ENCODE data around the gene EMC8.
"Not testable (repeated sequence)": the region's sequence is repeated elsewhere in the genome, so short reads cannot be mapped to it uniquely, and the experiment has no call there.

Gene EMC8

GRCh38 chr16:85799497-85800320 is at the start of gene EMC8, which contains the start of gene COX4I1:
TSS of gene EMC8 (minus strand) at chr16:85799544. CDS start at chr16:85799295, 249 bp downstream.
TSS of gene COX4I1 (plus strand) at chr16:85799695. CDS start at chr16:85801206, 1,511 bp downstream.
- DNase-seq (ENCODE audit: low spot score) = peak; percentile 95

DNA sequence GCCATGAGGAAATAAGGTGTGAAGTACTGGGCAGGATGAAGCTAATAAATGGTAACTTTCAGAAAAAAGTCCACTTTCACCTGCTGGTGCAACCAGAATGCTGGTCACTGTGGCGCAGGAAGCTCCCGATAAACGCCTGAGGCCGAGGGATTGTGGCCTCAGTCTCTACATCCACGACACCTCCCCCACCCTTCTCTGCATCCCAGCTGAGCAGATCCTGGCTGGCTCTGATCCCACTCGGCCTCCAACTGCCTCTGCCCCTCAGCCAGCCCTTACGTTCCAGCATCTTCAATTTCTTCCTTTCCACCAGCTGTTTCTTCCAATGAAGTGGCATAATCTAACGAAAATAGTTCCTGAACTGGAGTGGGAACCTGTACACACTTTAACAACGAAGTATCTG is 49.6 kb upstream of the EMC8 start:
- no peak for DNase-seq (ENCODE audit: low spot score)

DNA sequence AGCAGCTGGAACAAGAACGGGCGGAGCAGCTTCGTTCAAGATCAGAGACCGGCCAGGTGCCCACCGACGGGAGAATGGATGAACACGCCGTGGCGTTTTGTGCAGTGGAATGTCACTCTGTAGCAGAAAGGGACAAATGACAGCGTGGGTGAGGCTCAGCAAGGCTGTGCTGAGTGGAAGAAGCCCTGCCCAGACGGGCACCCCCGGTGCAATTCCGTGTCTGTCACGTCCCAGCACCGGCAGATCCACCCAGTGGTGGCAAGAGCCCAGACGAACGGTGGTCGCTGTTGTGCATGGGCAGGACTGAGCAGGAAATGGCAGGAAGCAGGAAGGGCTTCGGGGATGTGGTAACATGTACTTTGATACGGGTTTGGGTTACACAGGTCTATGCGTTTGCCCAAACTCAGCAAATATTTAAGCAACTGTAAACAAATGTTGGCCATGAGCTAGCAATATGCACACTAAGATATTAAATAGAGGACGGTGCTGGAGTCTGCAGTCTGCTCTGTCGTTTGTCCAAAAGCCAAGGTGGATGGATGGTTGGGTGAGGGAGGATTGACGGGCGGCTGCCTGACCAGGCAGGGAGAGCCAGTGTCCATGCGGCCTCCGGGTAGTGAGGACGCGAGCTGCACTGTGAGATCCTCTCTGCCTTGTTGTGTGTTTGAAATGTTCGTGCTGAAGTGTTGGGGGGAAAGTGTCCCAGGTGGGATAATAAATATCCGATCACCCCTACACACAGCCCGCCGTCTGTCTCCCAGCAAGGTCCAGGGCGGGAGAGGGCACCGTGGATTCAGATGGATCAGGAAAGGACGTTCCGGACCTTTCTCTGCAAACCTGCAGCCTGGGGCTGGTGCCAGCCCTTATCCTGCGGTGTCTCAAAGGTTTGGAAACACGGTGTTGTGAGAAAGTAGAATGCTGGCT is 48.6 kb upstream of the EMC8 start:
- DNase-seq (ENCODE audit: low spot score) = peak; percentile 78

DNA sequence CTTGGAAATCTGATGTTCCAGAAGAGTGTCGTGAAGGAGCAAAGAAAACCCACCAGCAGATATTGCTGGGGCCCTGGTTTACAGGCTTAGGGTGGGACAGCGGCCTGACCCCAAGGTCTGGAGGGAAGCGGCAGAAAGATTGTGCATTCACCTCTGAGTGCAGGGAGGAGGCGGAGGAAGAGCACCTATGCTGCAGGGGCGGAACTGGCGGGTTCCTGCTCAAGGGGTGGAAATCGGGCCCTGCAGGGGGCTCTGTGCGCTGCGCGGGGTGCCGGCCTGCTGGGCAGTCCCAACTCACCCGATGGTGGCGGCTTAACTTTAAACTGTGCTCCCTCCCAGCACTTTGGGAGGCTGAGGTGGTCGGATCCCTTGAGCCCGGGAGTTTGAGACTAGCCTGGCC is 47.7 kb upstream of the EMC8 start:
- no peak for DNase-seq (ENCODE audit: low spot score)

DNA sequence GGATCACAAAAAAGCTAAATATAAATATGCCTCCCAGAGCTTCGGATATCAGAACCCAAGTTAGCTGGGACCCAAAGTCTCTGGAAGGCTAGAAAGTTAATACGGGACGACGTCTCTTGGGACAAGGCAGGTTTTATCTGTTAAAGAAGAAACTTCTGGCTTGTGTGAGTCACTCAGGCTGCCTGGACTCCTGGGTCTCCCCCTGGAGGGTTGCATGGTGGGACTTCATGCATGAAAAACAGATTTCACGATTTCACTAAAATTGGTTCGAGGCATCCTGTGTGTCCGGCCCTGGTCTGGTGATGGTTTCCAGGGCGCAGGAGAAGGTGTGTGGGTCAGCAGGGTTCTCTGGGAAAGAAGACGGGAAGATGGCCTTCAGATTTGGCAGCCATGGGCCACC is 47.1 kb upstream of the EMC8 start:
- DNase-seq (ENCODE audit: low spot score) = no peak

- no peak for DNase-seq (ENCODE audit: low spot score)
Observed at GRCh38 chr16:85845266-85845665, 45.9 kb upstream of the EMC8 start.

- DNase-seq (ENCODE audit: low spot score) = no peak
Observed at GRCh38 chr16:85844786-85845185, 45.4 kb upstream of the EMC8 start.

DNA sequence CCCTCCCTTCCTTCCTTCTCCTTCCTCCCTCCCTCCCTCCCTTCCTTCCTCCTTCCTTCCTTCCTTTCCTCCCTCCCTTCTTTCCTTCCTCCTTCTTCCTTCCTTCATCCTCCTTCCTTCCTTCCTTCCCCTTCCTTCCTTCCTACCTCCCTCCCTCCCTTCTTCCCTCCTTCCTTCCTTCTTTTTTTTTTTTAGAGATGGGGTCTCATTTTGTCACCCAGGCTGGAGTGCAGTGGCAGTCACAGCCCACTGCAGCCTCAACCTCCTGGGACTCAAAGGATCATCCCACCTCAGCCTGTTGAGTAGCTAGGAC is 44.8 kb upstream of the EMC8 start:
- no peak for DNase-seq (ENCODE audit: low spot score)

DNA sequence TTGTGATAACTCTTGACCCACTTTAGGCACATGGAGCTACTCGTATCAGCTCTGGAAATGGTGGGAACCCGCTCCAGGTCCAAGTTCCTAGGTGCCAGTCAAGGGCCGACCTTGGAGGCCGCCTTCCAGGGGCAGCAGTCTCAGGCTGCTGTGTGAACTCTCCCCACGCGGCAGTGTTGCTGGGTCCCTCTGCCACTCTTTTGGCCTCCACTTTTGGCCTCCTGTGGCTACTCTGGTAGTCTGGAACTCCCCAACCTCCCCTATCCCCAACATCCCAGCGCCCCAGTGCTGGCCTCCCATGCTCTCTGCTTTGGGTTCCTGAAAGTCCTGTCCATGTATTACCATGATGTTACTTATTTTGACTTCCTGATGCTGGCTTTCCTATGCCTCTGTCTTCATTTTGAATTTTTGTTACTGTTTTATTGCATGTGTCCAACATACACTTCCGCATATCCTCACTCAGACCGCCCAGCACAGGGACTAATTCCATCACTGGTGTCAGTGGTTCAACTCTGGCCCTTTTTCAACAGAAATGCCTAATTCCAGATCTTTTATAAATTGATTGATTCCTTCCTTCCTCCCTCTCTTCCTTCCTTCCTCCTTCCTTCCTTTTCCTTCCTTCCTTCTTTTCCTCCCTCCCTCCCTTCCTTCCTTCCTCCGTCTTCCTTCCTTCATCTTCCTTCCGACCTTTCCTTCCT is 44.3 kb upstream of the EMC8 start:
- DNase-seq (ENCODE audit: low spot score) = no peak

GRCh38 chr16:85842848-85843247 is 43.5 kb upstream of the EMC8 start:
- DNase-seq (ENCODE audit: low spot score) = no peak

DNA sequence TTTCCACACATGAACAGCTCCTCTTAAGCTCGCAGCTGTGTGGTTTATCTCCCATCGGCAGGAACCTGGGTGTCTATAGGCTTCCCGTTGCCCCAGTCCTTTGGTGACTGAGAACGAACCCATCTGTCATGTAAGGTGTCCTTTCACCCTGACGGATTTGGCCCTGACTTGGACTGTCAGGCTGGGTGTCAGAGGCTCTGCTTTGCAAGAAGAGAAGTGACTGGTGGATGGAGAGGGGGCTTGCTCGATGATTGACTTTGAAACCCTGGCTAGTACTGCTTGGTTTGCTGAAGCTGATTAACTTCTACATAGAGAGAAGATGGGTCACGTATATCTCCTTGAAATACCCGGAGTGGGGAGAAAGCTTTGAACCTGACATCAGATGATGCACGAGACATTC is 43.1 kb upstream of the EMC8 start:
- DNase-seq (ENCODE audit: low spot score) = no peak

DNA sequence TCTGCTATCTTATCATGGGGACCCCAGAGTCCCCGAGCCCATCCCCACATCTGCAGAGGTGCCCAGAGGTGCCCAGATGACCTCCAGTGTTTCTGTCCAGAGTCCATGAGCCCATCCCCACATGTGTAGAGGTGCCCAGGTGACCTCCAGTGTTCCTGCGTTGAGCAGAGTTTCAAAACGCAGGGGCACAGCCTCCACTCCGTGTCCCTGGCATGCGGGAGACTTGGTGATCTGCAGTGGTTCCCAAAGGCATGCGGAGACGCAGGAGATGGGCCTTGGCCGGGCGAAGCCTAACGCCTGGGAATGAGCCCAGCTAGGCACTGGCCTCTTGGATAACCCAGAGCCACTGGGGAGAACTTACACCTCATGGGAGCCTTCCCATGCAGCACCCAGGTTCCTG is 41.5 kb upstream of the EMC8 start:
- DNase-seq (ENCODE audit: low spot score) = no peak

DNA sequence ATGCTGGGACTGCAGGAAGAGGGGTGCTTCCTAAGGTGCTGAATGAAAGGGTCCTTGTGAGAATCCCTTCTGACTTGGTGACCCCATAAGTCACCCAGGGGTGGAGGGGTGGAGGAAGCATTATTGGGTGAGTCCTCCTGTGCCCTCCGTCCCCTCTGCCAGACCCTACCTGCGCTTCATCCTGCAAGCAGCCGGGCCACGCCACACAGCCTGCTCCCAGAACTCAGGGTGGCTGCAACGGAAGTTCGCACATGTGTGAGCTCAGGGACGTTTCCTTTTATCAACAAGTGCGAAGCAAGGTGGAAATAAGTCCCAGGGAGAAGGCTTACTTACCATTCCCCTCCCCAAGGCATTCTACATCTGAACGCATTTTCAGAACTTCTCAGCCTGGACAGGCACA is 41.1 kb upstream of the EMC8 start:
- DNase-seq (ENCODE audit: low spot score) = no peak

DNA sequence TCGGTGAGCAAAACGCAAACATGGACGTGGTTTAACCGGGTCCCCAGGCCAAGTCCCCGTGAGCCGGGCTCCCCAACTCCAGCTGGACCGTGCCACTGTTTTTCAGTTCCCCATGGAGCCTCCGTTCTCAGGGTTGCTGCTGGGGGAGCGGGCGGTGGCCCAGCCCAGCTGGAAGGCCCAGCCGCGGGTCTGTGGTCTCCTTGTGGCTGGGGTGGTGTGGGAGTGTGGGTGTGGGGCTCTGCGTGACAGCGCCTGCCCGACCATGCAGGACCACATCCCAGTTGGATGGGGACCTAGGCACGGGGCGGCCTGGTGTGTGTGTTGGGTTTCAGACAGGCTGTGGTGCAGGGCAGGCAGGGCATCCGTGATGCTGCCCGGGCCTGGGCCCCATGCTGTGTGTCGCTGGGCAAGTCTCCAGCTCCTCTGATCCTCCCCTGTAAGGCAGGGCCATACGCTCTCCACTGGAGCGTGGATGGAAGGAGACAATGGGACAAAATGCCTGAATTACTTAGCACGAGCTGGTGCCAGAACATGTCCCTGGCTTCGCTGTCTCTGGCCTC is 40.4 kb upstream of the EMC8 start:
- DNase-seq (ENCODE audit: low spot score) = no peak

DNA sequence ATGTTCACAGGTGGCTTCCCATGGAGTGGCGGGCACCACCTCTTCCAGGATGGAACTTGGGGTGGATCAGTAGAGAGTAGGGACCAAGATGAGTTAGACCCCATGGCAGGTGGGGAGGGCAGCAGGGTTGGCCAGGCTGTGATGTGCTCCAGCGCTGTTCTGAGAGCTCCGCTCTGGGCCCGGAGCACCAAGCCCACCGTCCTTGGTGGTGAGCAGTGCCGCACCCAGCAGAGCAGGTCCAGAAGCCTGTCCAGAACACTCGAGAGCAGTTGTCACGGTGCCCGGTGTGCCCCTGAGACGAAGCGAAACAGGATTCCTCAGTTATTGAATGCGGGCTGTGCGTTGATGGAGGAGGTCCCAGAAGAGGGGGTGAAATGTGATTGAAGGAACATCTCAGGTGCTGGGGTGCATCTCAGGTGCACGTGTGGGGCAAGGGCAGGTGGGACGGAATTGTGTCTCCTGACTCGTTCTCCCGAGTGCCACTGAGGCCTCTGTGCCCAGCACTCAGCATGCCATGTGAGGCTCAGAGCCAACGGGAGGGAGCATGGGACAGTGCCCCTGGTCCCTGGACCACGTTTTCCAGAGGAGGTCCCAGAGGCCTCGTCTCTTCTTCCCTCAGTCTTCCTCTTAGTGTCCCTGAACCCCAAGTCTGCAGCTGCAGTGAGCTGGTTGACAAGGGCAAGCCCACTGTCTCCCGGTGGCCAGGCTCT is 39.7 kb upstream of the EMC8 start:
- no peak for DNase-seq (ENCODE audit: low spot score)

DNA sequence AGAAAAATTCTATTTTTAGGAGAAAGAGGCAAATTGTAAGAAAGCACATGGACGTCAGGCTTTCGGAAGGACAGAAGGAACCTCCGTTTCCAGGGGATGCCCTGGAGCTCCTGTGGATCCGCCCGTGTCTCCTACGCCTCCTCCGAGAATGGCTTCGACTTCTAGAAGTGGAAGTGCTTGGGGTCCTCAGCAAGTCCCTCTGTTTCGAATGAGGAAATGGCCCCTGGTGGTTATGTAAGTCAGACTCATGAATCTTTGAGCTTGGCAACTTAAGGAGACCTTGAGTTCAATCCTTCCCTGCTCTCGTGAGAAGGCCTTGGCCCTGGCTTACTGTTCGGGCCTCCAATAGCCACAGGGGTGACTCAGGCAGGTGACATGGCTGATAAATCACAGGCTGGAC is 39.0 kb upstream of the EMC8 start:
- DNase-seq (ENCODE audit: low spot score) = no peak

GRCh38 chr16:85837654-85838053 is 38.3 kb upstream of the EMC8 start:
- DNase-seq (ENCODE audit: low spot score) = not testable (repeated sequence)

DNA sequence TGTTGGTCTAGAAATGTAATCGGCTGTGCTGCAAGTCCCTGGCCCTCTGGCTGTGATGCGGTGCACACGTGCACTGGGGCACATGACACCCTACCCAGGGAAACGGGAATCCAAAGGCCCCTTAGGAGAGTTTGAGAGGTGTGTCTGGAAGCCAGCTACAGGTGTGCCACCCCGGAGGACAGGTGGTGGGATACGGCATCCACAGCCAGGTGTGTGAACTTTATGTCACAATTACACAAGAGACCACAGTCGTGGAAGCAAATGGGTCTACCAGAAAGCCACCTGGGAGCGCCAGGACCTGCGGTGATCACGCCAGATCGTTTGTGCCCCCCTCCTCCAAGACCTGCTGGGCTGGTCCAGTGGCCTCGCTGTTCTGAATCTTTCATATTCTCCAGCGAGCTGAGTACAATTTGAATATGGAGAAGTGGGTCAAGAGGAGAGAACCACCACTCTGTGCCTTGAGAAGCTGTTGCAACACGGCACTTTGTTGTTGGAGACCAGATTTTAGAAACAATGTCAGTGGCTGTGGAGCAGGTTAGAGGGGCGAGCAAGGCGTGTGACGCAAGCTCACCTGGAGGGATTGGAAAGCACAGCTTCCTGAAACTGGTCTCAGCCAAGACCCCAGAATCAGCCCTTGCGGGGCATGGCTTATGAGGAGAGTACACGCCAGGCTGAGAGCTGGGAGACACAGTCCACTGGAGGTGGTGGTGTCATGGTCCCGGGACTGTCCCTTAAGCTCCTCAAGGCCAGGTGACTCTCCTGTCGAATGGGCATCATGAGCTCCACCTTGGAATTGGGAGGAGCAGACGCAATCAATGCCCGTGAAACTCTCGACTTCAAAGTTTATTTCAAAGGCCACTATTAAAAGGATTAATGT is 37.6 kb upstream of the EMC8 start:
- DNase-seq (ENCODE audit: low spot score) = no peak

DNA sequence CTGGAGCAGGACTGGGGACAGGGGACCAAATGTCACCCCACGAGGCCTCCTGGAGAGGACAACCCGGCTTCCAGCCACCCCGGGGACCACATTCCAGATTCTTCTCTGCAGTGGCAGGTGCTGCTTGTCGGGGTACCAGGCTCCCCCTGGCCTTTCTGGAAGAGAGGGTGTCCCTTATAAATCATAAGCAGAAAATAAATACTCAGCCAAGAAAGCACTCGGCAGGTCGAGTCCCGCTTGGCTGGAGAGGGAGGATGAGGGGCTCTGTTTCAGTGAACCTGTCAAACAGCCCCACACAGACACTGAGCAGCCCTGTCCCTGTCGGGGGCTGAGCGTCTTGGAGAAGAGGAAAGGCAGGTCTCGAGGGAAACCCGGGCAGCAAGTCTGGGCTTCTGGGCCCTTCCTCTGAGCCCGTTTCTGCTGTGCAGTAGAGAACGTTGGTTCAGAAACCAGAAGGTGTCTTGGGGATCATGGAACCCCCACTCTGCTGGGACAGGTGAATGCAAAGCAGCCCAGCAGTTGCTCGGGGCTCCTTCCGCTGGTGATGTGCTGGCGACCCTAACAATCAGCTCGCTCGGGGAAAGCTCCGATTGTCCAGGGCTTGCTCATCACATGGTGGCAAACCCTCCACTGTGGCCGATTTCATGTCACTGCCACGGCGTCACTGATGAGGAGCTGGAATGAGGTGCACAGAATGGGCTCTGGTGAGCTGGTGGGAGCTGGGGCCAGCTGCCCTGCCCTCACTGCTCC is 36.8 kb upstream of the EMC8 start:
- no peak for DNase-seq (ENCODE audit: low spot score)

GRCh38 chr16:85835227-85835751 is 35.9 kb upstream of the EMC8 start:
- DNase-seq (ENCODE audit: low spot score) = no peak
